B cell (primary cell): Measurements from ENCODE around the gene HPS5. TPM values are rescaled to one million over a fixed set of nuclear protein-coding genes. Genes with fewer than 3 reads are reported as not detected.

Experiments used
- ATAC-seq: fragments of 200-7000 bp; cut with Tn5 transposase; one replicate; pipeline ENCODE4 v1.10.0; 2021; ENCODE audit warnings: low read depth, mild to moderate bottlenecking, moderate number of reproducible peaks, moderate library complexity
- CTCF ChIA-PET: fragments of 350-600 bp; sonication (Branson Sonifier 250); formaldehyde crosslinking; loops from one replicate; lab custom pipeline; 2021; ENCODE audit warnings: antibody characterized with exemption, inconsistent platforms; lab: Charles Lee
- POLR2A ChIA-PET: fragments of 350-600 bp; sonication (Branson Sonifier 250); formaldehyde crosslinking; loops from one replicate; lab custom pipeline; 2021; ENCODE audit warnings: antibody characterized with exemption; lab: Charles Lee
- DNase-seq: peaks from one replicate; pipeline ENCODE4 v3.0.0; 2013
- H2AFZ ChIP-seq: 2 replicates; pipeline ENCODE4 v1.6.1; 2012; ENCODE audit warnings: mild to moderate bottlenecking, low read depth, low read length; ENCODE audit not compliant: insufficient read depth, poor library complexity, severe bottlenecking
- H3K27ac ChIP-seq, 2 donors: 1 replicate in 1 of 2; 2 replicates in 1 of 2; pipeline ENCODE4 v1.5.1; 2012 to 2013; ENCODE audit warnings: low read length in 2 of 2, mild to moderate bottlenecking in 2 of 2, moderate library complexity in 1 of 2
- H3K27me3 ChIP-seq, 4 experiments: fragments of 200-600 bp in 1 of 4; sonication (generic) in 1 of 4; replicated peaks in 1 of 4; 1 replicate in 2 of 4; 2 replicates in 2 of 4; pipeline versions ENCODE4 v1.6.1 to v1.7.0; 2013 to 2016; ENCODE audit warnings: low read length in 3 of 4, mild to moderate bottlenecking in 2 of 4, mixed read lengths in 1 of 4, moderate library complexity in 1 of 4; ENCODE audit not compliant: insufficient read depth in 4 of 4, control insufficient read depth in 3 of 4; ENCODE audit errors: control extremely low read depth in 1 of 4
- H3K36me3 ChIP-seq, 2 experiments: replicated peaks in 1 of 2; 1 replicate in 1 of 2; 2 replicates in 1 of 2; pipeline versions ENCODE4 v1.6.1 to v1.7.1; 2013; ENCODE audit warnings: low read length in 1 of 2; ENCODE audit not compliant: insufficient read depth in 2 of 2, control insufficient read depth in 1 of 2; ENCODE audit errors: control extremely low read depth in 1 of 2, extremely low read depth in 1 of 2
- H3K4me1 ChIP-seq, 2 donors: fragments of 200-600 bp in 1 of 2; sonication (generic) in 1 of 2; 1 replicate in 1 of 2; 2 replicates in 1 of 2; pipeline versions ENCODE4 v1.5.1 to v1.6.1; 2013 to 2017; ENCODE audit warnings: low read length in 2 of 2; ENCODE audit not compliant: control insufficient read depth in 2 of 2, insufficient read depth in 2 of 2
- H3K4me2 ChIP-seq: replicated peaks from 2 replicates; pipeline ENCODE3; 2012; ENCODE audit warnings: mild to moderate bottlenecking, low read depth, low read length; ENCODE audit not compliant: poor library complexity, severe bottlenecking
- H3K4me3 ChIP-seq, 5 experiments: fragments of 200-600 bp in 1 of 5; sonication (generic) in 1 of 5; 1 replicate in 3 of 5; 2 replicates in 2 of 5; pipeline versions ENCODE4 v1.5.1 to v1.7.0; 2011 to 2016; ENCODE audit warnings: low read length in 4 of 5, mild to moderate bottlenecking in 4 of 5, low read depth in 2 of 5, control low read depth in 1 of 5, moderate library complexity in 1 of 5; ENCODE audit not compliant: insufficient read depth in 1 of 5; ENCODE audit errors: control extremely low read depth in 1 of 5, extremely low read depth in 1 of 5
- H3K79me2 ChIP-seq: fragments of 200-600 bp; sonication (generic); one replicate; pipeline ENCODE4 v1.6.0; 2016; ENCODE audit warnings: low read length; ENCODE audit not compliant: control insufficient read depth, insufficient read depth
- H3K9ac ChIP-seq: fragments of 200-600 bp; sonication (generic); 2 replicates; pipeline ENCODE4 v1.6.1; 2017; ENCODE audit warnings: mild to moderate bottlenecking, low read length, moderate library complexity
- H3K9me3 ChIP-seq, 3 donors: one replicate each; pipeline versions ENCODE4 v1.6.1 to v1.7.1; 2013; ENCODE audit warnings: low read length in 2 of 3; ENCODE audit not compliant: control insufficient read depth in 2 of 3, insufficient read depth in 1 of 3; ENCODE audit errors: control extremely low read depth in 1 of 3
- H4K20me1 ChIP-seq: 2 replicates; pipeline ENCODE4 v1.6.0; 2012; ENCODE audit warnings: mild to moderate bottlenecking, low read length; ENCODE audit not compliant: insufficient read depth, control insufficient read depth, poor library complexity, severe bottlenecking
- H3K27ac Mint-ChIP-seq: one replicate; pipeline ENCODE4 v1.8.0; 2021; ENCODE audit warnings: mixed read lengths
- H3K27me3 Mint-ChIP-seq: one replicate; pipeline ENCODE4 v1.8.0; 2021; ENCODE audit warnings: mixed read lengths
- H3K4me1 Mint-ChIP-seq: one replicate; pipeline ENCODE4 v1.8.0; 2021; ENCODE audit warnings: mixed read lengths
- H3K4me3 Mint-ChIP-seq: one replicate; pipeline ENCODE4 v1.8.0; 2021; ENCODE audit warnings: mixed read lengths
- H3K9me3 Mint-ChIP-seq: one replicate; pipeline ENCODE4 v1.8.0; 2022; ENCODE audit warnings: mixed read lengths; ENCODE audit not compliant: insufficient read depth
- EZH2 ChIP-seq: IDR thresholded peaks from 2 replicates; pipeline ENCODE4 v1.6.1; 2012; ENCODE audit warnings: borderline replicate concordance, low read depth, mild to moderate bottlenecking, moderate library complexity, low read length; ENCODE audit not compliant: insufficient read depth, poor library complexity, severe bottlenecking
- WGBS: methylation state at CpG from one replicate; pipeline ENCODE4 v1.1.5; 2013; ENCODE audit warnings: missing lambda C conversion rate; ENCODE audit not compliant: insufficient coverage; 5-methylcytosine and 5-hydroxymethylcytosine counted together
- intact Hi-C: fragments of 100-400 bp; cut with micrococcal nuclease; formaldehyde crosslinking; loops from one replicate; pipeline ENCODE4 v1.10.0; 2022
- polyA plus RNA-seq: library from polyadenylated mRNA; depleted of rRNA; stranded (reverse); fragments of >200 nt; gene quantifications from 2 replicates; pipeline ENCODE4 v1.2.3, GENCODE V29; 2012
- total RNA-seq, 2 donors: library from RNA; stranded (reverse); fragments of 120-200 nt in 1 of 2; gene quantifications; 1 replicate in 1 of 2; 2 replicates in 1 of 2; pipeline versions ENCODE4 v1.2.3 to v1.2.4, GENCODE V29; 2013 to 2022
- TF ChIP-seq, protein P1 (sequence below): fragments of 200-600 bp; IDR thresholded peaks from one replicate; pipeline ENCODE4 v1.8.0; 2022; ENCODE audit warnings: antibody characterized with exemption, mild to moderate bottlenecking

HPS5 gene
- total and polyA plus RNA-seq, 2 donors (not counting 1 experiment from before 2014, with no cell fraction given), result 15.2 to 31.3 TPM

- Mint-ChIP-seq H3K4me3 (no peak overlapping the region), H3K27me3 (peaks cover 6% of the 10 kb centered on the region), H3K27ac (no peak overlapping the region), H3K4me1 (no peaks in the 10 kb centered on the region), H3K9me3 (no peaks in the 10 kb centered on the region)
- POLR2A ChIA-PET, result no interaction called here
- intact Hi-C loops, result no loop called here
- DNase-seq (no peak), ATAC-seq (no peak)
- Histone ChIP-seq H4K20me1 (no peaks in the 10 kb centered on the region), H3K9me3 (no peaks in the 10 kb centered on the region), H3K4me2 (no peak overlapping the region), H3K79me2 (no peaks in the 10 kb centered on the region), H2AFZ (no peak overlapping the region), H3K27me3 (peaks cover 0 to 3% (median 0%) of the 10 kb centered on the region in 4 experiments), H3K4me1 (no peaks in the 10 kb centered on the region), H3K36me3 (no peaks in the 10 kb centered on the region), H3K9ac (no peak overlapping the region), H3K27ac (no peak overlapping the region), H3K4me3 (no peak overlapping the region)
- CTCF ChIA-PET, result interaction anchor here (1.3 kb wide), 1 partner anchor 11 kb away, joined by 3 read pairs; no protein-coding TSS in a partner anchor
- WGBS, result 69% methylated on average over 2 of the region's 2 CpGs
- TF ChIP-seq, protein P1, sequence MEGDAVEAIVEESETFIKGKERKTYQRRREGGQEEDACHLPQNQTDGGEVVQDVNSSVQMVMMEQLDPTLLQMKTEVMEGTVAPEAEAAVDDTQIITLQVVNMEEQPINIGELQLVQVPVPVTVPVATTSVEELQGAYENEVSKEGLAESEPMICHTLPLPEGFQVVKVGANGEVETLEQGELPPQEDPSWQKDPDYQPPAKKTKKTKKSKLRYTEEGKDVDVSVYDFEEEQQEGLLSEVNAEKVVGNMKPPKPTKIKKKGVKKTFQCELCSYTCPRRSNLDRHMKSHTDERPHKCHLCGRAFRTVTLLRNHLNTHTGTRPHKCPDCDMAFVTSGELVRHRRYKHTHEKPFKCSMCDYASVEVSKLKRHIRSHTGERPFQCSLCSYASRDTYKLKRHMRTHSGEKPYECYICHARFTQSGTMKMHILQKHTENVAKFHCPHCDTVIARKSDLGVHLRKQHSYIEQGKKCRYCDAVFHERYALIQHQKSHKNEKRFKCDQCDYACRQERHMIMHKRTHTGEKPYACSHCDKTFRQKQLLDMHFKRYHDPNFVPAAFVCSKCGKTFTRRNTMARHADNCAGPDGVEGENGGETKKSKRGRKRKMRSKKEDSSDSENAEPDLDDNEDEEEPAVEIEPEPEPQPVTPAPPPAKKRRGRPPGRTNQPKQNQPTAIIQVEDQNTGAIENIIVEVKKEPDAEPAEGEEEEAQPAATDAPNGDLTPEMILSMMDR, result no peak
- TF ChIP-seq EZH2, result no peak
Observed at GRCh38 chr11:18254781-18255361, 67.1 kb downstream of the HPS5 start.

DNA sequence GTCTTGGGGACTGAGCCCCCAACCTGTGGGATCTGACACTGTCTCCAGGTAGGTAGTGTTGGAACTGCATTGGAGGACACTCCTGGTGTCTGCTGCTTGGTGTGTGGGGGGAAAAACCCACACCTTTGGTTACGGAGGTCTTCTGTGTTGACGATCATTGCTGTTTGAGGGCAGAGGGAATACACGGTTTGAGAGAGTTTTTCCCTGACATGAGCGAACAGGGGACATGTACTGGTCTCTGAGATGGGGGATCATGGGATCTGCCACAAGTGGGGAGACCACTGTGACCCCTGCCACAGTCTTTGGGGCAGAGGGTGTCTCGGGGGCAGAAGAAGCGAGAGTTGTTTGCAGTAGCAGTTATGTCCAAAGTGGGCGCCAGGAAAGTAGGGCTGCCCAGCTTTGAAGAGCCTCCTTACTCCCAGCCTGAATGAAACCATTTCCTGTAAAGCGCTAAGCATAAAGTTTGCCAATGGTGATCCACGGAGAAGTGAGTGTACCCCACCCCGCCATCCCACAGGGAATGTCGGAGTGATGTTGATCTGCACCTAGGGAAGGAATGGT is 68.1 kb downstream of the HPS5 start:
- CTCF ChIA-PET, result no interaction called here
- H3K9me3 Mint-ChIP-seq, result no peaks in the 10 kb centered on the region
- intact Hi-C loops, result no loop called here

More for the DNA sequence above, 68.1 kb downstream of the HPS5 start:
- peaks cover 0 to 3% (median 0%) of the 10 kb centered on the region in 4 experiments for H3K27me3 ChIP-seq
- H3K4me3 ChIP-seq, result no peak overlapping the region
- no peaks in the 10 kb centered on the region for H3K36me3 ChIP-seq
- DNase-seq, result no peak
- Mint-ChIP-seq H3K27me3 (peaks cover 6% of the 10 kb centered on the region), H3K4me1 (no peaks in the 10 kb centered on the region), H3K27ac (no peak overlapping the region), H3K4me3 (no peak overlapping the region)
- POLR2A ChIA-PET, result no interaction called here
- TF ChIP-seq, protein P1, result no peak
- no peak for TF ChIP-seq EZH2
- no peaks in the 10 kb centered on the region for H3K9me3 ChIP-seq
- no peaks in the 10 kb centered on the region for H3K79me2 ChIP-seq
- 79% methylated on average over 10 of the region's 11 CpGs for WGBS
- H3K27ac ChIP-seq, result no peak overlapping the region
- H4K20me1 ChIP-seq, result no peaks in the 10 kb centered on the region
- H3K4me1 ChIP-seq, result no peaks in the 10 kb centered on the region
- no peak overlapping the region for H2AFZ ChIP-seq
- no peak for ATAC-seq
- no peak overlapping the region for H3K4me2 ChIP-seq
- no peak overlapping the region for H3K9ac ChIP-seq
